Duodenal mucosa (tissue), 2 donors: ENCODE results near the gene RHOBTB1.

Experiments
- H3K27ac ChIP-seq: one replicate; pipeline ENCODE4 v1.7.0; 2013; ENCODE audit warnings: low read depth, low read length
- H3K27me3 ChIP-seq, 2 donors: one replicate each; pipeline ENCODE4 v1.7.0; 2013; ENCODE audit warnings: low read length in 2 of 2, control low read depth in 1 of 2; ENCODE audit not compliant: insufficient read depth in 2 of 2, control insufficient read depth in 1 of 2
- H3K36me3 ChIP-seq, 2 donors: one replicate each; pipeline ENCODE4 v1.7.0; 2013; ENCODE audit warnings: low read length in 2 of 2, control low read depth in 1 of 2; ENCODE audit not compliant: insufficient read depth in 2 of 2, control insufficient read depth in 1 of 2
- H3K4me1 ChIP-seq, 2 donors: one replicate each; pipeline ENCODE4 v1.7.0; 2013; ENCODE audit warnings: low read length in 2 of 2, control low read depth in 1 of 2; ENCODE audit not compliant: insufficient read depth in 2 of 2, control insufficient read depth in 1 of 2
- H3K4me3 ChIP-seq, 2 donors: one replicate each; pipeline ENCODE4 v1.7.0; 2013; ENCODE audit warnings: low read length in 2 of 2, low read depth in 1 of 2
- H3K9ac ChIP-seq, 2 donors: one replicate each; pipeline ENCODE4 v1.7.0; 2013; ENCODE audit warnings: low read length in 2 of 2, low read depth in 1 of 2
- H3K9me3 ChIP-seq, 2 donors: one replicate each; pipeline ENCODE4 v1.7.0; 2013; ENCODE audit warnings: low read length in 2 of 2, control low read depth in 1 of 2; ENCODE audit not compliant: control insufficient read depth in 1 of 2

Gene RHOBTB1

GRCh38 chr10:60965696-60966095 lies 21.7 kb upstream of the RHOBTB1 start:
- Histone ChIP-seq H3K27me3 (no peaks in the 10 kb centered on the region), H3K27ac (no peak overlapping the region), H3K4me3 (no peak overlapping the region)

DNA sequence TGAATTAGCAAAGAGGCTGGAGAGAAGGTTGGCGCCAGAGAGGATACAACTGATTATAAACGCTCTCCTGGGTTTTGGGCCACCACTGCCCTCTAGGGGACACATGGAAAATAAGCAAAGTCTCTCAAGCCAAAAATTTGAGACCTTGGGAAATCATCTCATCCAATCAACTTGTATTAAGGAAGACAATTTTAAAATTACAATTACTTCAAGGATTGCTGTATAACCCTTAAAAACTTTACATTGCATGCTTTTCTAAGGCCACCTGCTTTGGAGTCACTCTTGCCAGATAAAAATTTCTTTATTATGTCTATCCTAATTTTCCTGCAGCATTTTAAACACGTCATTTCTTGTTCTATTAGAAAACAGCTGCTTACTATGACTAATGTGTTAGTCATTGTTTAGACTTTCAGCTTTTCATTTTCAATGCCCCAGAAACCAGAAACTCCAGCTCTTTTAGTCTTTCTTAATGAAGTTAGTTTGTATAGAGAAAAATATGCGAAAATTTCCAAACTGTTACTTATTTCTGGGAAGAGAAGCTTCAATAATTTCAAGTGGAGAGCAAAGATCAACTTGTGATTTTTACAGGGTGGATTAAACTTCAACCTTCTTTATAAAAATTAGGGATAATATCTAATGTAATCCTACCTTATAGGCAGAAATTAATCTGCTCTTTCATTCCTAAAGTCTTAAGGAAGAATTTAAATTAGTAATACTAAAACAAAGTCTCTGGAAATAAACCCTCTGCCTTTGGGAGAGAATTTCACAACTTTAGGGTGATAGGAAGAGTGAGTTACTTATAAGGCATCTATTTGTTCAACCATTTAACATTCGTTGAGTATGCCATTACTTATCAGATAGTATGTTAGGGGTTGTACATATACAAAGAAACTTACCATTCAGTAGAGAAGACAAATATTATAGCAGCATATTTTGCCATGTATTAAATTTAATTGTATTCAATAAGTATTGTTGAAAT lies 20.6 kb upstream of the RHOBTB1 start:
- H3K9me3 ChIP-seq, result no peaks in the 10 kb centered on the region
- H3K9ac ChIP-seq, result no peak overlapping the region
- no peaks in the 10 kb centered on the region for H3K36me3 ChIP-seq
- H3K4me1 ChIP-seq, result peaks cover 3 to 4% of the 10 kb centered on the region in 2 donors
- no peak overlapping the region for H3K27ac ChIP-seq
- no peaks in the 10 kb centered on the region for H3K27me3 ChIP-seq
- no peak overlapping the region for H3K4me3 ChIP-seq

More at GRCh38 chr10:60965696-60966095, 21.7 kb upstream of the RHOBTB1 start:
- Histone ChIP-seq H3K9ac (no peak overlapping the region), H3K4me1 (peaks cover 3 to 4% of the 10 kb centered on the region in 2 donors), H3K9me3 (no peaks in the 10 kb centered on the region), H3K36me3 (no peaks in the 10 kb centered on the region)

- H3K4me3 ChIP-seq, result no peak overlapping the region
- no peaks in the 10 kb centered on the region for H3K9me3 ChIP-seq
- H3K27ac ChIP-seq, result no peak overlapping the region
- peaks cover 3 to 4% of the 10 kb centered on the region in 2 donors for H3K4me1 ChIP-seq
- no peaks in the 10 kb centered on the region for H3K27me3 ChIP-seq
- no peaks in the 10 kb centered on the region for H3K36me3 ChIP-seq
- H3K9ac ChIP-seq, result no peak overlapping the region
Measured at GRCh38 chr10:60963441-60964256, 19.7 kb upstream of the RHOBTB1 start.

DNA sequence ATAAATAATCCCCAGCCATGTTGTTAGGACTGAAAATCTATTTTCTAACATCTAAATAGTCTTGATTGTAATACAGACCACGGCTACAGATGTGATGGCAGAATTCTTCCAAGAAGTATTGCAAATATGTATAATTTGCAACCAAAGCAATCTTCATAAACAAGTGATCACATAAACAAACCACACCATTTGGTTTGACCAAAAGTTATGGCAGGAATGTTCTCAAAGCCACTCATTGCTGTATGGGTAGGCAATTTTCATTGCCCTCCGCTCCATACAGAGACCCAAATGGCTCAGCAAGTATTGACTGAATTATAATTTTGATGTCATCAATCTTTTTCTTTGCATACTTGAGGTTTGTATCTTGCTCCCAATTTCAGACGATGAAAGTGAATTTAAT lies 19.0 kb upstream of the RHOBTB1 start:
- Histone ChIP-seq H3K4me3 (no peak overlapping the region), H3K9me3 (no peaks in the 10 kb centered on the region), H3K27ac (no peak overlapping the region)

DNA sequence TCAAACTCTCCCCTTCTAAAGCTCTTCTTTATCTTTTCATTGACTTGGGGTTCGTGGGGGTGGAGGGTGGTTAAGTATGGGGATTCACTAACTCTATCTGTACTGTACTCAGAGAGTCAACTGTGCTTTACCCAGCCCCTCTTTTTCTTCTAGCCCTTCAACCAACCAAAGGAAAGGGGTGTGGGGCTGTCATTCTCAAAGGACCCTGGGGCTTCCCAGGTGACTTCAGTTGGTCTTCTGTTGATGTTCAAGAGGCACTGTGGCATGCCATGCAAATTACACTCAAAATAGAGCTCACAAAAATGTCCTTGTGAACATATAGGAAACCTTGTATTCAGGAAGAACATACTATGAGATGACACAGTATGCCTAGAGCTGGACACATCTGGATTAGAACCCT lies 16.9 kb upstream of the RHOBTB1 start:
- Histone ChIP-seq H3K27me3 (no peaks in the 10 kb centered on the region), H3K9ac (no peak overlapping the region), H3K36me3 (no peaks in the 10 kb centered on the region), H3K27ac (no peak overlapping the region), H3K9me3 (no peaks in the 10 kb centered on the region), H3K4me3 (no peak overlapping the region), H3K4me1 (peaks cover 3 to 4% of the 10 kb centered on the region in 2 donors)

More for the DNA sequence above, 19.0 kb upstream of the RHOBTB1 start:
- Histone ChIP-seq H3K36me3 (no peaks in the 10 kb centered on the region), H3K9ac (no peak overlapping the region), H3K4me1 (peaks cover 3 to 4% of the 10 kb centered on the region in 2 donors), H3K27me3 (no peaks in the 10 kb centered on the region)

GRCh38 chr10:60960031-60960430 lies 16.0 kb upstream of the RHOBTB1 start:
- no peaks in the 10 kb centered on the region for H3K27me3 ChIP-seq
- no peak overlapping the region for H3K27ac ChIP-seq
- H3K9ac ChIP-seq, result no peak overlapping the region
- peaks cover 3 to 4% of the 10 kb centered on the region in 2 donors for H3K4me1 ChIP-seq
- H3K4me3 ChIP-seq, result no peak overlapping the region
- no peaks in the 10 kb centered on the region for H3K9me3 ChIP-seq
- no peaks in the 10 kb centered on the region for H3K36me3 ChIP-seq

GRCh38 chr10:60958892-60959601 lies 15.1 kb upstream of the RHOBTB1 start:
- peaks cover 2 to 3% of the 10 kb centered on the region in 2 donors for H3K4me1 ChIP-seq
- H3K27me3 ChIP-seq, result no peaks in the 10 kb centered on the region
- H3K36me3 ChIP-seq, result no peaks in the 10 kb centered on the region
- no peak overlapping the region for H3K4me3 ChIP-seq
- no peak overlapping the region for H3K9ac ChIP-seq
- no peaks in the 10 kb centered on the region for H3K9me3 ChIP-seq
- H3K27ac ChIP-seq, result no peak overlapping the region

DNA sequence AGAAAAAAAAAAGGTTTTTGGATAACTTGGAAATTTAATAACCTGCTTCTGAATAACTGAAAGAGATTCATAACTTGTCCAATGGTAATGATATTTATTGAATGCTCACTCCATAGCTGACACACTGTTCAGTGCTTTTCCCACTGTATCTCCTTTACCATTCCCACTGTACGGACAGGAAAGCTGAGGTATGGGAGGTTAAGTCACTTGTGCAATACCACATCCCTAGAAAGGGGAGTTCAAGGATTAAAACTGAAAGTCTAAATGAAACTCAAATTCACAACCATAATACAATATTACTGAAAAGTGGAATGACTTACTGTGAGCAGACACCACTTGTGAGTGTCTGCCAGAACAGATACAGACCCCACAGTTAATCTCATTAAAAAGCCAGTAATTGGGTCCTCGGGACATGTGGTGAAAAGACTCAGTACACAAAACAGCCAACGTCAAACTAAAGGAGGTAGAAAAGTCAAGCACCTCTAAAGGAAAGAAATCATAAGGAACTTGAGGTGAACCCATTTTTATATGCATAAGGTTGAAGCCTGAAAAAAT lies 13.8 kb upstream of the RHOBTB1 start:
- Histone ChIP-seq H3K36me3 (no peaks in the 10 kb centered on the region), H3K4me1 (peaks cover 5 to 8% of the 10 kb centered on the region in 2 donors), H3K9me3 (no peaks in the 10 kb centered on the region), H3K27ac (no peak overlapping the region), H3K4me3 (no peak overlapping the region), H3K9ac (no peak overlapping the region), H3K27me3 (no peaks in the 10 kb centered on the region)

GRCh38 chr10:60955957-60956425 lies 12.0 kb upstream of the RHOBTB1 start:
- H3K9me3 ChIP-seq, result no peaks in the 10 kb centered on the region
- peaks cover 5 to 10% of the 10 kb centered on the region in 2 donors for H3K4me1 ChIP-seq
- no peaks in the 10 kb centered on the region for H3K27me3 ChIP-seq
- H3K36me3 ChIP-seq, result no peaks in the 10 kb centered on the region
- H3K27ac ChIP-seq, result no peak overlapping the region
- H3K9ac ChIP-seq, result no peak overlapping the region
- no peak overlapping the region for H3K4me3 ChIP-seq
